ENCODE results near the gene ZNF33A.

DNA sequence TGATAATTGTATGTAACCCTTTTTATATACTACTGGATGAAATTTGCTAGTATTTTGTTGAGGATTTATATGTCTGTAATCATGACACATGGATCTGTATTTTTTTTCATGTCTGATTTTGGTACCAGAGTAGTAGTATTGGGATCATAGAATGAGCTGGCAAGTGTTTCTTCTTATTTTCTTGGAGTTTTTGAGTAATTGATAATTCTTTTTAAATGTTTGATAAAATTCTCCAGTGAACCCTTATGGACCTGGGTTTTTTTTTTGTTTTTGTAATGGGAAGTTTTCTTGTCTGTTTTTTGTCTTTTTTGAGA lies 28.4 kb downstream of the ZNF33A start:
- TF ChIP-seq CTCF (IDR thresholded peaks at IDR 0.05; ENCODE audit: extremely low read depth in 1 of 2, insufficient read depth in 1 of 2, low read depth in 1 of 2, low read length in 2 of 2) (no peak), GATA2 (IDR thresholded peaks at IDR 0.05; ENCODE audit: insufficient read depth, insufficient read length, low read depth, low read length) (no peak), POLR2A (IDR thresholded peaks at IDR 0.05; ENCODE audit: low read depth, low read length) (no peak), EZH2 (IDR thresholded peaks at IDR 0.05; ENCODE audit: borderline replicate concordance, low read depth, low read length, severe bottlenecking) (no peak), JUN (IDR thresholded peaks at IDR 0.05; ENCODE audit: borderline replicate concordance, insufficient read depth, insufficient read length, low read depth) (no peak), FOS (IDR thresholded peaks at IDR 0.05; ENCODE audit: borderline replicate concordance, insufficient read depth, low read length) (no peak), POLR2AphosphoS5 (IDR thresholded peaks at IDR 0.05; ENCODE audit: insufficient read depth, low read depth, low read length) (no peak)

Measured in endothelial cell of umbilical vein (primary cell).